Fibroblast of skin of back (primary cell): Measurements from ENCODE around the gene LIM2.

ENCODE experiments used
- DNase-seq: peaks from one replicate; pipeline ENCODE4 v3.0.0-alpha.2; 2013

LIM2 gene

DNA sequence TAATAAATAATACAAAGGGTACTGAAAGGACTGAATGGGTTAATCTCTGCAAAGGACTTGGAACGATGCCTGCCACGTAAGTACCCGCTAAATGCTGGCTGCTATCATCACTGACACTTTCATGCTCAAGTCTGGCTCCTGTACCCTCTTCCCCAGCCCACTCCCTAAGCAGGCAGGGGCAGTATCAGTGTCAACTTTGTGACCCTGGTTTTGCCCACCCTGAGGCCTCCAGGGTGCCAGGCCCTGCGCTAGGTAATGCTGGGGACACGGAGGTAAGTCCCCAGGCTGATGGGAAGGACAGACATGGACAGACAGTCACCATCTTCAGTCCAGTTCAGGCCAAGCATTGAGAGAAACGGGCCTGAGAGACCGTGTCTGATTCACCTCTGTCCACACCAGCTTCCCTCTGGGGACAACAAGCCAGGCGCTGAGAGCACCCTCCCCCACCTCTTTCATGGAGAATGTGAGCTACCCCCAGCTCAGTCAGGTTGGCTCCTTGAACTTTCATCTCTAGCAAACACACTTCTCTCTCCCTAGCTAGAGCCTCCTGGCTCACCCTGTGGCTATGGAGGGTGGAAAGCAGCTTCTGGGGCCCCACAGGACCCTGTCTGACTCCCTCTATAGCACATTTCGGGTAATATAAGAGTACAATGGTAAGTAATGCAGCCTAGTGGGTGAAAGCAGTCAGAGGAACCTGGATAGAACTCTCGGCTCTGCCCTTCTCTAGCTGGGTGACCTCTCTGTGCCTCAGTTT lies 22.4 kb downstream of the LIM2 start:
- peak; percentile 34 for DNase-seq

DNA sequence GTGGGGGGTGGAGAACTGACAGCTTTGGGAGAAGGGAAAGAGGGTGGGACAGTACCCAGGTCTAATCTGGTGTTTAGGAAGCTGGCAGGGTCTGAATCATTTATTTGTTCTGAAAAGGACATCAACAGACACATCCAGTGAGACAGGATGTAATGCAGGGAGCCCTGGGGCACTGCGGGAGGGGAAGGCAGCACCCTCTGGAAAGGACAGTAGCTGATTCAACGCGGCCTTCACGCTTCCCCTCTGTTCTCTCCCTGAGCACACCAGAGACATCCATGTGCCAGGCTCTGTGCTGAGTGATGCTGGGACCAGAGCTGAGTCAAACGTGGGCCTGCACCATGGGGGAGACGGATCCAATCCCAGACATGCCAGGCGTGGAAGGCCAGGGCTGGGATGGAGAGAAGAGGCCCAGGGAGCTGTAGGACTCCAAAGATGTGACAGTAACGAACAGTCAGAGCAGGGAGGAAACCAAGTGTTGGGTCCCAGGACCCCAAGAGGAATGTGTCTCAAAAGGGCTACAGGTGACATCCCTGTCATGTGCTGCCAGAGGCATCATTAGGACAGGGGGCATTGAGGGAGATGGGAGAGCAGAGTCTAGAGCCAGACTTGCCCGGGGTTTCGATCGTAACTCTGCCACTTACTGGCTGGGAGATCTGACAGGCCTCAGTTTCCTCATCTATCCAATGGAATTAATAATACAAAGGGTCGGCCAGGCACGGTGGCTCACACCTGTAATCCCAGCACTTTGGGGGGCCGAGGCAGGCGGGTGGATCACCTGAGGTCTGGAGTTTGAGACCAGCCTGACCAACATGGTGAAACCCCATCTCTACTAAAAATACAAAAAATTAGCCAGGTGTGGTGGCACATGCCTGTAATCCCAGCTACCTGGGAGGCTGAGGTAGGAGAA lies 23.3 kb downstream of the LIM2 start:
- DNase-seq = no peak

DNA sequence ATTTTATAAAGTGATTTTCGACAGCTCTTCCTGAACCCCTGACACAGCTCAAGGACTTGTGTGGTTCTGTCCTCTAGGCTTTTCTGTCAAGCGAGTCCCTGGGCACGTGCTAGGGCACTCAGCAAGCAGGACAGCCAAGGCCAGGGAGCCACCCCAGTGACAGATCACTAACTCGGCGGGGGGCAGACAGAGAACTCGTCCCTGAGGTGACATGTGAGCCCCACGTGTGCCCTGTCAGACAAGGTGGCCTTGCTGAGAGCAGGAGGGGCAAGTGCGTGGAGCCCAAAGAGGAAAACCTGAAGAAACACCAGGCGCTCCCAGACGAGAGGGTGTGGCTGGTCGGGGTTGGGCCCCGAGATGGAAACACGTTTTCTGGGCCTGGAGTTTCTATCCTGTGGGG lies 26.5 kb downstream of the LIM2 start:
- DNase-seq = no peak

DNA sequence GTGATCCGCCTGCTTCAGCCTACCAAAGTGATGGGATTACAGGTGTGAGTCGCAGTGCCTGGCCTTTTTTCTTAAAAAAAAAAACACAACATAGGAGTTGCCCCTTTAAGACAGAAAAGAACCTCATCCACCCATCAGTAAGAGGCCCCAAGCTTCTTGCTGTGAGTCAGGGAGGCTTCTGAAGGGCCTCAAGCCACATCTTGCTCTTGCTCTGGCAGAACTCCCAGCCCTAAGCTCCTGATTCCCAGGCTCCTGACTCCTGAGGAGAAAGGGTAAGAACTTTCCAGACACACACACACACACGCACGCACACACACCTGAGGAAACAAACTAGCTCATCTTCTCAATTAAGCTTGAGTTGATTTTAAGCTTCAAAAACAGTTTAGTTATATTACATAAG lies 28.5 kb downstream of the LIM2 start:
- peak; percentile 54 for DNase-seq

DNA sequence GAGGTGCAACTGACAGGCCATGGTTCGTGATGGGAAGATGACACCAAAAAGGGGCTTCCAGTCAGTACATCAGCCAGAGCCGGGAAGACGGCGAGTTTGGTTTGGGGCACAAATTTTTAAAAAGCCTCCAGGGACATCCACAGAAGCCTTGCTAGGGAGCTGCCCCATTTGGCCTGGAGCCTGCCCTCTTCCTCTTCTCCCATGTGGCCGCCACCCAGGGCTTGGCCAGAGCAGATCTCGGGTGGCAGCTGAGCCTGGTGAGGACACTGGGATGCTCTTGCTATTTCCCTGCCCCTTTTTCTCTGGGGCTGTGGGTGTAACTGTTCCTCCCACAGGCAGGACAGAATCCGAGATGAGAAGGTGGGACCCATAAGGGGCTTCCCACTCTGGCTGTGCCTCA lies 29.8 kb downstream of the LIM2 start:
- no peak for DNase-seq

DNA sequence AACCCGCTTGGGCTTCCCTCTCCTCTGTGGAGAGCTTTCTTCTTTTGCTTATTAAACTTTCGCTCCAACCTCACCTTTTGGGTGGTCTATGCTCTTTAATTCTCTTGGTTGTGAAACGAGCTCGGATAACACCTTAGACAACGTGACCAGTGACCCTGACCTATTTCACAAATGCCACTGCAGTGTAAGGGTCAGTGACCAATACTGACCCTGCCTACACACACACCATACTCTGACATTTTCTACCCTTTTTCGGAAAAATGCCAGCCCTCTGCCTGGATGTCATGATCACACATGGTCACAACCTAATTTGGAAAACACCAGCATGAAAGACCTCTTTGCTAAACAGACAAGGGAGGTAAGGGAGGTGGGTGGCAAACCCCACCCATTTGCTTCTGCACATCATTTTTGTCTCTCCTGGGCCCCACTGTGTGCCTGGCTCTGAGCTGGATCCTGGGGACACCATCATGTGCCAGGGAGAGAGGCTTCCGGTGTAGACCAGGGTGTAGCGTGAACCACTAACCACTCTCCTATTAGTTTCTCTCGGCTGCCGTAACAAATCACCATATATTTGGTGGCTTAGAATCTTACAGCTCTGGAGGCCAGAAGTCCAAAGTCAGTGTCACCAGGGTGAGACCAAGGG lies 31.5 kb downstream of the LIM2 start:
- DNase-seq = no peak

DNA sequence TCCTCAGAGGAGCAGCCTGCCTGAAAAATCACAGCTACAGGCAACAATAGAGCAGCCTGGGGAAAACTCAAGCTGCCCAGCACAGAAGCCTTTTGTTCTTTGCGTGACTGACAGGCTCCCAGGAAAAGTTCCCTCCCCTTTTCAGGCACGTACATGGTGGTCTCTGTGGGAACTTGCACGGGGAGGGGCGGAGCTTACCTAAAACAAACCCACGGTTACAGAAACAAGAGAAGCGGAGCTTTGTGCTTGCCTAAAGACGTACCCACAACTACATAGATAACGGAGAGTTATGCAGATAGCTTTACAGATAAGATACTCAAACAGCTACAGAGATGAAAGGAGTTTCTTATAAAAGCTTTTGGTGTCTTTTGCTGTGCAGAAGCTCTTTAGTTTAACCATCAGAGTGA lies 33.0 kb downstream of the LIM2 start:
- DNase-seq = no peak

DNA sequence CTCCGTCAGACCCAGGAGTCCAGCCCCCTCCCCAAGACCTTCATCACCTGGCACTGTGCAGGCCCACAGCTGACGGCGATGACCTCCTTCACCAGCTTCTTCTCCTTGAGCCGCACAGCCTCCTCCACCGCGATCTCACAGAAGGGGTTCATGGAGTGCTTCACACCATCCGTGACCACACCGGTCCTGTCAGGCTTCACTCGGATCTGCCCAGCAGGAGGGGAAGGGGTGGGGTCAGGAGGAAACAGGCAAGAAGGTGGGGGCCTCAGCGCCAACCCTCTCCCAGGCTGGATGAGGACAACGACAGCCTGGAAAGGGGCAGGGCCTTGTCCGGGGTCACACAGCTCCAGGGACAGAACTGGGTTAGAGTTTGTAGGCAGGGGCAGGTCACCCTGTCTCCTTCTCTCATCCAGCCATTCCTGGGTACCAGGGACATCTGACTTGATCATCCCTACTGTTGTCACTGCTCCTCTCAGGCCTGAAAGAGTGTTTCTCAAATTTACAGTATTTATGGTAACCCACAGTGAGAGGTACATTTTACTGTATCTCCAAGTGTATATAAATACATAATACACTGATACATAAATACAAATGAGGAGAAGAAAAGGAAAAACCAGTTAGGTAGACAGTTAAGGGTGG lies 33.6 kb downstream of the LIM2 start:
- no peak for DNase-seq

DNA sequence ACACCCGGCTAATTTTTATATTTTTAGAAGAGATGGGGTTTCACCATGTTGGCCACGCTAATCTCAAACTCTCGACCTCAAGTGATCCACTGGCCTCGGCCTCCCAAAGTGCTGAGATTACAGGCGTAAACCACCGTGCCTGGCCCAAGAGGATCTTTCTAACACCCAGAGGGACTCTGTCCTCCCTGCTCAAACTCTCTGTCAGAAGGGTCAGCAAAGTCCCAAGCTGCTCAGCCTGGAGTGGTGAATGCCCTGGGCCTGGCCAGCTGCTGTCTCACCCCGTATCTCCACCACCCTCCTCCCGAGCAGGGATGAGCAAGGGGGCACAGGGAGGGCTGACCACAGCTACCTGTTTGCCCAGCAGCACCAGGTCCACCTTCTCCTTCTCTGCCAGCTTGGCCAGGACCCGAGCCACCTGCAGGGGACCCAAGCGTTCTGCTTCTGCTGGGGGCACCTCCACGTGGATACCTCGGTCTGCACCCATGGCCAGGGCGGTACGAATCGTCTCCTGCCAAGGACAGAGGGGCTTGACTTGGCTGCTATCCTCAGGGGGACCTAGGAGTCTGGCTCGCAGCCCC lies 34.9 kb downstream of the LIM2 start:
- DNase-seq = no peak

DNA sequence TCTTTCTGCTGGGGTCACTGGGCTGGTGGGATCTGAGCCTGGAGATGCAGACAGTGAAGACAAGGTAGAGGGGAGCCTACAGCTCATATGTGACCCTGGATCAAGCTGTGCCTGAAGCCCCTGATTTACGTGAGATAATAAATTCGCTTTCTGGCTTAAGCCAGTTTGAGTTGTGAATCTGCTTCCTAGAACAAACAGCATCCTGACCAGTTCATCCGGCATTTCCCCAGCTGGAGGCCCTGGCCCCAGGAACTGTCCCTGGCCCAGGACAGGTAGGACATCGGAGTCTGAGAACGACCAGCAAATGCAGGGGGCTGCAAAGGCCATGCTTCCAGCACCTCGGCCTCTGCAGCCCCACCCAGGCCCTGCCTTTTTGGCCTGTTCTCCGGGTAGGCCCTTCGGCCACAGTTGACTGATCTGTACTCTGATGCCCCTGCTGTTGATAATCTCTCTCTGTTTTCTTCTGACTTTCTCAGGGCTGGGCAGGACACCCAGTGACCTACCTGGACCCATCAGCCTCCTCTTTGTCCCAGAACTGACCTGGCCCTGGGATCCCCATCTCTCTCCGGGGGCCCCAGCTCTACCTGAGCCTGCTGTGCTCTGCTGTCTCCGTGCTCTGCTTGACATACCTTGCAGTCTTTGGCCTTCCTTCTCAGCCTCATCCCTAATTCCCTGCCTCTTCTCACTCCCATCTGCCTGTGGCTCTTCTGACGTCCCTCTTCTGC lies 36.3 kb downstream of the LIM2 start:
- DNase-seq = no peak

DNA sequence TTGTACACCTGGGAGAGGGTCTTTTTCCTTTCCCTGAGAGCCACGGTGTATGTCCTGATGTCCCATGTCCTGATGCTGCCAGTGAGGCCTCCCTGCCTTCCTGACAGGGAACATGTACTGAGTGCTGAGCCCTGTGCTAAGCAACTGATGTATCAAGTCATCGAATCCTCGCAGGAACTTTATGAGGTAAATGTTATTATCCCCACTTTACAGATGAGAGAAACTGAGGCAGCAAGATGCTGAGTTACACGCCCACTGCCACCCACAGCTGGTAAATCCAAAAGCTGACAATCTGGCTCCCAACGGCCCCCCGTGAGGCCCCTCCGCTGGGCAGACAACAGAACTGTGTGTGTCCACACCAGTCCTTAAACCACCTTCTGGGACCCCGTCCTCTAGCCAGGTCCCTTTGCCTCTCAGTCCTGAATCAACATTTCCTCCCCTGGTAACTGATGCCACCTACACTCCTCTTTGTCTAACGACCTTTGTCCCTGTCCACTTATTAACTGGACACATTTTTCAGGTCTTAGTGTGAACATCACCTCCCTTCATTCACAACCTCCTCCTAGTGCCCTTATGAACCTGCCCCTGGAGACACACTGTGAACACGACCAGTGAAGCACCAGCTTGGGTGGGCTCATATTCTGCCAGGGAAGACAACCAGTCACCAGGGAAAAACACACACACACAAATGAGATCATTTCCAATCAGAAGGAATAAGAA lies 40.4 kb downstream of the LIM2 start:
- no peak for DNase-seq

DNA sequence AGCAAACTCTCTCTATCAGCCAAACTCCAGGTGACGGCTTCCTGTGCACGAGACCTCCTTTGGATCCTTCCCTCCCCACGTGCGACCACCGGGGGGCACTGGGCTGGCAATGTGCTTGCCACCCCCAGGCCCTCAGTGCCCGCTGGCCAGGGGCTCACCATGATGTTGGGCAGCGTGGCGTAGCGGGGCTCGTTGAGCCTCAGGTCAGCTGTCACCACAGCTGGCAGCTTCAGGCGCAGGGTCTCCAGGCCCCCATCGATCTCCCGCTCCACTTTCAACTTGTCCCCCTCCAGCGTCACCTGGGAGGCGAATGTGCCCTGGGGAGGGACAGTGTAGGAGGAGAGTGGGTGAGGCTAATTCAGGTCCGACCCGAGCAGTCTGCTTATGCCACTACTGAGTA lies 41.0 kb downstream of the LIM2 start:
- DNase-seq = no peak

DNA sequence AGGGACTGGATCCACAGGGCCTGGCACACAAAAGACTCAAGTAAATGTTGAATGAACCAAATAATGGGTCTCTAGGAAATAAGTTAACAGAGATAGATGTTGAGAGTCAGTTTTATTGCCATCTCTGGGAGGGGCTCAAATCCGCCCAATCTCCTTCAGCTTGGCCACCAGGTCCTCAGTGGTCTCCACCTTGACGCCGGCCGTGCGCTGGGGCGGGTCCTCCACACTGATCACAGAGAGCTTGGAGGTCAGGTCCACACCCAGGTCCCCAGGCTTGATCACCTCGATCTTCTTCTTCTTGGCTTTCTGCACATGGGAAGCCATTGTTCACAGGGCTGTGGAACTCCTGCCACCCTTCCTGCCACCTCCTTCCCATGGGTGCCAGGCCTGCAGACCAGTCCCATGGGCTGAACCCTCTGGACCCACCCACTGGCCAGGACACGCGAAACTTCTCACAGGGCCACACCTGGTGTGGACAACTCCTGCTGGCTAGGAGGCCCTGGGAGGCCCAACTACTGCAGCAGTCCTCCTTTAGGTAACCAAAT lies 42.6 kb downstream of the LIM2 start:
- DNase-seq = no peak

DNA sequence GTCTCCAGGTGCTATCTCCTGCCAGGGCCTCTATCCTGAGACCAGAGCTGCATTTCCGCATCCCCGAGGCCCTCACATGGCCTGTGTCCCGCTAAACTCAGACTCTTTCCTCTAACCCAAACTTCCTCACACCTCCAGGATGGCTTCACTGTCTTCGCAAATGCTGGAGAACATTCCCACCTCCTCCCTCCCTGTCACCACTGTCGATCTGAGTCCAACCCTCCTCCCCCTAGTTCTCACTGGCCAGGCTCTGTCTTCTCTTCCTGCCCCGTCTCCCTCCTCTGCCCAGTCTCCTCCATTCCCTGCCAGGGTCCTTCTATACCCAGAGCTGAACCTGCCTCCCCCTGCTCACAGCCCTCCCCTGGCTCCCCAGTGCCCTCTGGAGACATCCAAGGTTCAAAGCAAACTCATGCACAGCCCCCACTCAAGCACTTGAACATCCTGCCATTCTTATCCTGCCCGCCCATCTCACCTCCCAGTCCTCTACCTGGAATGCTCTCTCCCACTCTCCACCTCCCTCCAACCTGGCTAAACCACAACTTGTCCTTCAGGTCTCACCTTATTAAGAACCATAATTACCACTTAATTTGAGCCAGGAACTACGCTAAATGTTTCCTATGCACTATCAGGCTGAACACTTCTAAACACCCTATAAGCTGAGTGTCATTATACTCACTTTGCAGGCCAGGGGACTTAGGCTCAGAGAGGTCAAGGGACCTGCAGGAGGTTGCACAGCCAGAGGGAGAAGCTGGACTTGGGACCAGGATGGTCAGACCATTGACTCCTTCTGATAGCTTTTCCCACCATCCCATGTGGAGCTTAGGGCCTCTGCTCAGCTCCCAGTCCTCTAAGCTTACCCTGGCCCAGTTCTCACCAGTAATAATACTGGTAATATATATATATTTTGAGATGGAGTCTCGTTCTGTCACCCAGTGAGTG lies 44.9 kb downstream of the LIM2 start:
- no peak for DNase-seq

DNA sequence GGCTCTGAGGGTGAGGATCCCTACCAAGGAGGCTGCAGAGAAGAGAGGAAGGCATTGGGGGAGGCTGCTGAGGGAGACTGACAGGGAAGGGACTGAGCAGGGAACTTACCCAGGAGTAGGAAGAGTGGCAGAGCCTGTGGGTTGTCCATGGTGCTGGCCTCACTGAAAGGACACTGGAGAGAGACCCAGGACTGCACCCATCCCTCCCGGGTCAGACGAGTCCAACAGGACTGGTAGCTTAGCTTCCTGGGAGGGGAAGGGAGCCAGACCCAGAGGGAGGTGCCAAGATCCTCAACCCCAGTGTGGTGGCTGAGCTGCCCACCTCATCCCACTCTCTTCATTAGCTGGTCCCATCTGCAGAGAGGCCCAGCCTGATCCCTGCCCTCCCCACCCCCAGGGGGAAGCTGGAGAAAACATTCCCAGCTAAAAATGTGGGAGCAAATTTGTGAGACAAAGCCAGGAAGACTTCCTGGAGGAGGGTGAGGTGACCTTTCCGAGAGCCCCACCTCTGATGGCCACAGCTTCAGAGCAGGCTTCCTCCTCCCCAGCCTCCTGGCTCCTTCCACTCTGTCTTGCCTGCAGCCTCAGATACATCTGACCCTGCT lies 45.7 kb downstream of the LIM2 start, which contains the start of gene VSIG10L:
VSIG10L (minus strand) TSS at position 164 of the 605 bp plus-strand sequence; CDS start at position 149, 15 bp downstream.
- DNase-seq = no peak

DNA sequence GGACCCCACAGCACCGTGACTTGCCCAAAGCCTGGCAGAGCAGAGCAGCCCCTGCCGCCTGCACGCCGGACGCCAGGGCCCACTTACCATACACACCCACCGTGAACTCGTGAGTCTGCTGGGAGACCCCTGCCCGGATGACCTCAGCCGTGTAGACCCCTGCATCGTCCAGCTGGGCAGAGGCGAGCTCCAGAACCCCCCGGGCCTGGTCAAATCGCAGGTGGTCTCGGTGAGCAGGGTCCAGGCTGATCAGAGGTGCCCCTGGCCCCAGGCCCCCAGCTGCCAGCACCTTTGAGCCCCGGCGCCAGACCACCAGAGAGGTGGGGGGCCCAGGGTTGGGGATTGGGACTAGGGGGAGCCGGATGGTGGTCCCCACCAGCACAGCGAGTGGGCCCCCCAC lies 46.7 kb downstream of the LIM2 start:
- no peak for DNase-seq

DNA sequence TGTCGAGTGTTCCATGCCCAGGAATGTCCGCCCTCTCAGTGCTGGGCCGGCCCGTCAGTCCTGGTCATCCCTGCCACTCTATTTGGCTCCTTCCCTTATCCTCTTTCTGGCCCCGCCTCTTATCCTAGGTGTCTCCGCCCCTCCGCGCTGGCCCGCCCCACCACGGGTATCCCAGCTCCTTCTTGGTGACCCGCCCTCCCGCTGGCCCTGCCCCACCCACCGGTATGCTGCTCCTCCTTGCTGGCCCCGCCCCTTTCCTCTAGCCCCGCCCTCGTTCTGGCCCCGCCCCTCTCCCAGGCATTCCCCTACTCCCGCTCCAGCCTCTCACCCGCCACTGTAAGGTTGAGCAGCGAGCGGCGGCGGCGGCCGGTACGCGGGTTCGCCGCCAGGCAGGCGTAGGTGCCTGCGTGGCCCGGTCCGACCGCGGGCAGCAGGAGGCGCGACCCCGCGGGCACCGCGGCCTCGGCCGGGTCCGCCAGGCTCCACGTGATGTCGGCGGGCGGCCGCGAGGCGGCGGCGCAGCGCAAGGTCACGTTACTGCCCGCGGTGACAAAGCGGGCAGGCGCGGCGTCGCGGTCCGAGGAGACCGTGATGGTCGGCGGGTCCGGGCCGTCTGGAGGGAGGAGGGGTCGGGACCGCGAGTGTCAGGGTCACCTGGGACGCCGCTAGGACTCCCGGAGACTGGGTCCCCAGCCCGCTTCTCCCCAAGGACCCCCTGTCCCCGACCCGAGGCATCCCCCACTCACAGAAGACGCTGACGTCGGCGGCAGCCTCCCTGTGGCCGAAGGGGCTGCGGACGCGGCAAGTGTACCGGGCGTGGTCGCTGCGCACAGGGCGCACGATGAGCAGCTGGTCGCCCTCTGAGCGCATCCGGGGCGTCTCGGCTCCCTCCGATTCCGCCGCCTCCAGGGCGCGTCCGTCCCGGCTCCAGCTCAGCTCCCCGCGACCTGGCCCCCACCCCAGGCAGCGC lies 47.8 kb downstream of the LIM2 start:
- DNase-seq = peak; percentile 96

DNA sequence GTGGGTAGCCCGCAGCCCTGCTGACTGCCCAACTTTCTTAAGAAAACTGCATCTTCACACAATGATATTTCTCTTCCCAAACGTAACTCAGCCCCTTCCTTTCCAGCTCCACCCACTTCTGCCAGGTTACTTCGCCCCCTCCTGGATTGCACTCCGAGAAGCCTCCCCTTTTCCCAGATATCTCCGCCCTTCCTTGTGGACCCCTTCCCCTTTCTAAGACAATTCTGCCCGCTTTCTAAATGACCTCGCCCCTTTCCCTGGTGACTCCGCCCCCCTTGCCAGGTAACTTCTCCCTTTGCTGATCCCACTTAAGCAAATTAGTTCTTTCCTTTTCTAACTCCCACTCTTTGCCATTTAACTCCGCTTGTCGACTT lies 48.5 kb downstream of the LIM2 start:
- peak; percentile 7 for DNase-seq
